ENCODE data around the gene CMTM1. TPM values are rescaled to one million over a fixed set of nuclear protein-coding genes. Genes with fewer than 3 reads are reported as not detected.
"Not testable (repeated sequence)": the region's sequence is repeated elsewhere in the genome, so short reads cannot be mapped to it uniquely, and the experiment has no call there.

CMTM1 gene
- total and polyA plus RNA-seq, 2 donors: 0.64 to 5.1 TPM

DNA sequence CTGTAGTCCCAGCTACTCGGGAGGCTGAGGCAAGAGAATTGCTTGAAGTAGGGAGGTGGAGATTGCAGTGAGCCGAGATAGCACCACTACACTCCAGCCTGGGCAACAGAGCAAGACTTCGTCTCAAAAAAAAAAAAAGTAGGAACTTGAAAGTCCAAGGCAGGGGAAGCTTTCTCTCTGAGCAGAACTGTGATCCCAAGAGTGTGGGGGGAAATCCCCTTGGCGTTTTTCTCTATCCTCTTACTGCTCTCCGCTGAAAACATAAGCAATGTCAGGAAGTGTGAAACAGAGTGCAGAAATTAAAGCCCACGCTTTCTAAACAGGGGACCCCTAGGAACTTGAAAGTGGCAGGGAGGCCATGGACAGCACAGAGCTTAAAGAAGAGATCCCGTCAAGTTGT, 28.5 kb downstream of the CMTM1 start:
- no peak for DNase-seq (ENCODE audit: low read depth in 6 of 9, low spot score in 9 of 9)
- H3K9me3 ChIP-seq (ENCODE audit: control insufficient read depth in 2 of 2, insufficient read depth in 1 of 2, low read length in 1 of 2): no peaks in the 10 kb centered on the region
- H3K36me3 ChIP-seq (ENCODE audit: control insufficient read depth in 2 of 2, insufficient read depth in 2 of 2, low read length in 1 of 2): no peaks in the 10 kb centered on the region
- no peak overlapping the region for H3K27ac ChIP-seq (ENCODE audit: low read depth in 1 of 2, low read length in 1 of 2)
- no peaks in the 10 kb centered on the region for H3K27me3 ChIP-seq (ENCODE audit: control insufficient read depth in 2 of 2, insufficient read depth in 1 of 2, low read length in 1 of 2)
- H3K4me1 ChIP-seq (ENCODE audit: control insufficient read depth in 2 of 2, insufficient read depth in 2 of 2, low read length in 2 of 2): peaks cover 9 to 16% of the 10 kb centered on the region in 2 donors
- 85% methylated on average over 7 of the region's 7 CpGs for WGBS
- H3K4me3 ChIP-seq (ENCODE audit: low read length in 2 of 2): no peak overlapping the region

DNA sequence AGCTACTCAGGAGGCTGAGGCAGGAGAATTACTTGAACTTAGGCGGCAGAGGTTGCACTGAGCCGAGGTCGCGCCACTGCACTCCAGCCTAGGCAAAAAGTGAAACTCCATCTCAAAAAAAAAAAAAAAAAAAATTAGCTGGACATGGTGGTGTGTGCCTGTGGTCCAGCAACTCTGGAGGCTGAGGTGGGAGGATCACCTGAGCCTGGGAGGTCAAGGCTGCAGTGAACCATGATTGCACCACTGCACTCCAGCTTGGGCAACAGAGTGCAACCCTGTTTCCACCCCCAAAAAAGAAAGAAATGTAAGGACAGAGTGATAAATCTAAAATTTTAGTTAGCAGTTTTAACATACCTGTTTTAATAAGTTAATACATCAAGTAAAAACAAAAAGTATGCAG, 30.3 kb downstream of the CMTM1 start:
- H3K4me1 ChIP-seq (ENCODE audit: control insufficient read depth in 2 of 2, insufficient read depth in 2 of 2, low read length in 2 of 2): peaks cover 2 to 11% of the 10 kb centered on the region in 2 donors
- H3K4me3 ChIP-seq (ENCODE audit: low read length in 2 of 2); H3K9me3 ChIP-seq (ENCODE audit: control insufficient read depth in 2 of 2, insufficient read depth in 1 of 2, low read length in 1 of 2); H3K27me3 ChIP-seq (ENCODE audit: control insufficient read depth in 2 of 2, insufficient read depth in 1 of 2, low read length in 1 of 2); DNase-seq (ENCODE audit: low read depth in 6 of 9, low spot score in 9 of 9); H3K27ac ChIP-seq (ENCODE audit: low read depth in 1 of 2, low read length in 1 of 2); H3K36me3 ChIP-seq (ENCODE audit: control insufficient read depth in 2 of 2, insufficient read depth in 2 of 2, low read length in 1 of 2): not testable (repeated sequence)
- 98% methylated on average over 4 of the region's 4 CpGs for WGBS

DNA sequence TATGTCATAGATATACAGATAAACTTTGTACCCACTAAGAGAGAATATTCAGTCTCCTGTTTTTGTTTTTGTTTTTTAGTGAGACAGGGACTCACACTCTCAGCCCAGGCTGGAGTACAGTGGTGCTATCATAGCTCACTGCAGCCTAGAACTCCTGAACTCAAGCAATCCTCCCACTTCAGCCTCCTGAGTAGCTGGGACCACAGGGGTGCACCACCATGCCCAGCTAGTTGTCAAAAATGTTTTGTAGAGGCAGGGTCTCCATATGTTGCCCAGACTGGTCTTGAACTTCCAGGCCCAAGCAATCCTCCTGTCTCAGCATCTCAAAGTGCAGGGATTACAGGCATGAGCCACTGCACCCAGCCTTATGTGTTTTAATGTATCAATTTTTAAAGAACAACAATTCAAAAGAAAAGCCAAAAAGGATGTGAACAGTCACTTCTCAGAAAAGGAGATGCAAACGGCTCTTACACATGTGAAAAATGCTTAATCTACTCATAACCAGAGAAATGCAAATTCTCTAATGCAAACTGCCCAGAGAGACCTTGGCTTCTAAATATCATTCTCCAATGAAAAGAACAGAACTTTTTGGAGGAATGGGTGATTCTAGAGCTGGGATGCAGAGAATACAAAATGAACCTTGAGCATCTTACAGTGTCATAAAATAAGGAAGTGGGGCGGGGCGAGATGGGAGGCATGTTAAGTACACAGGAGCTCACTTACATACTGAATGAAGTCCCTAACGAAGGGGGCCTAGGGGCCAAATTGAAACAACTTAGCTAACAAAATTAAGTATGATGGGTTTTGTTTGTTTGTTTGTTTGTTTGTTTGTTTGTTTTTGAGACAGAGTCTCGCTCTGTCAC, 31.0 kb downstream of the CMTM1 start:
- H3K4me3 ChIP-seq (ENCODE audit: low read length in 2 of 2): no peak overlapping the region
- H3K4me1 ChIP-seq (ENCODE audit: control insufficient read depth in 2 of 2, insufficient read depth in 2 of 2, low read length in 2 of 2): peaks cover 2 to 11% of the 10 kb centered on the region in 2 donors
- H3K36me3 ChIP-seq (ENCODE audit: control insufficient read depth in 2 of 2, insufficient read depth in 2 of 2, low read length in 1 of 2): no peaks in the 10 kb centered on the region
- WGBS: 89% methylated on average over 5 of the region's 5 CpGs
- H3K27ac ChIP-seq (ENCODE audit: low read depth in 1 of 2, low read length in 1 of 2): no peak overlapping the region
- no peaks in the 10 kb centered on the region for H3K27me3 ChIP-seq (ENCODE audit: control insufficient read depth in 2 of 2, insufficient read depth in 1 of 2, low read length in 1 of 2)
- DNase-seq (ENCODE audit: low read depth in 6 of 9, low spot score in 9 of 9): no peak
- H3K9me3 ChIP-seq (ENCODE audit: control insufficient read depth in 2 of 2, insufficient read depth in 1 of 2, low read length in 1 of 2): peaks cover 0 to 15% of the 10 kb centered on the region in 2 donors

DNA sequence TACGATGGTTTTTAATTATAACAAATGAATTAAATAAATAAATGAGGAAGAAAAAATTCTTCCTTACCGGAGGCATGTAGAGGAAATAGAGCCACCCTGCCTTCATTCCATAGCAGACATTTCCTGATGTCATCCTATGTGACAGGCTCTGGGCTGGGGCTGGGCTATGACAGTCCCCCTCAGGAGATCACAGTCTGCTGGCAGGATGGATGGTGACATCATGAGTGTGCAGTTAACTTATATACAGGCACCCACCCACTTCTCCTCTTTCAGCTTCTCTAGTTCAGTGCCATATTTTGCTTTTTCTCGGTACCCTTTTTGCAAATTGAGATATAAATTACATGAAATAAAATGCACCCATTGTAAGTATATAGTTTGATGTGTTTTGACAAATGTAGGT, 31.9 kb downstream of the CMTM1 start:
- Histone ChIP-seq H3K9me3 (ENCODE audit: control insufficient read depth in 2 of 2, insufficient read depth in 1 of 2, low read length in 1 of 2) (peaks cover 0 to 15% of the 10 kb centered on the region in 2 donors), H3K36me3 (ENCODE audit: control insufficient read depth in 2 of 2, insufficient read depth in 2 of 2, low read length in 1 of 2) (no peaks in the 10 kb centered on the region), H3K27me3 (ENCODE audit: control insufficient read depth in 2 of 2, insufficient read depth in 1 of 2, low read length in 1 of 2) (no peaks in the 10 kb centered on the region), H3K4me1 (ENCODE audit: control insufficient read depth in 2 of 2, insufficient read depth in 2 of 2, low read length in 2 of 2) (peaks cover 2 to 12% of the 10 kb centered on the region in 2 donors), H3K27ac (ENCODE audit: low read depth in 1 of 2, low read length in 1 of 2) (no peak overlapping the region), H3K4me3 (ENCODE audit: low read length in 2 of 2) (no peak overlapping the region)
- 84% methylated on average over 3 of the region's 3 CpGs for WGBS
- DNase-seq (ENCODE audit: low read depth in 6 of 9, low spot score in 9 of 9): no peak

DNA sequence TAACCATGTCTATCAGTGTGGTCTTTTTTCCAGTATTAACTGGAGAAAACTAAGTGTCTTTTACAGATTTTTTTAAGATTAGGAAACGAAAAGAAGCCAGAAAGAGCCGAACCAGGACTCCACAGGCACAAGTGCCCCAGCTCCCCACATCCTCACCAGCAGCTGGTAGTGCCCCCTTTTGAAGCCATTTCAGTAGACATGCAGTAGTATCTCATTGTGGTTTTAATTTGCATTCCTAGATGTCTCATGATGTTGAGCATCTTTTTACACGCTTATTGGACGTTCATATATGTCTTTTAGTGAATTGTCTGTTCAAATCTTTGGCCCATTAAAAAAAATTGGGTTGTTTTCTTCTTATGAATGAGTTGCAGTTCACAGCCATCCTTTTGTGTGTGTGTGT, 33.5 kb downstream of the CMTM1 start:
- H3K27me3 ChIP-seq (ENCODE audit: control insufficient read depth in 2 of 2, insufficient read depth in 1 of 2, low read length in 1 of 2): no peaks in the 10 kb centered on the region
- no peak overlapping the region for H3K27ac ChIP-seq (ENCODE audit: low read depth in 1 of 2, low read length in 1 of 2)
- WGBS: 62% methylated on average over 4 of the region's 4 CpGs
- no peak overlapping the region for H3K4me3 ChIP-seq (ENCODE audit: low read length in 2 of 2)
- peak in 1 of 9 donors; percentile 57 for DNase-seq (ENCODE audit: low read depth in 6 of 9, low spot score in 9 of 9)
- peaks cover 9 to 24% of the 10 kb centered on the region in 2 donors for H3K4me1 ChIP-seq (ENCODE audit: control insufficient read depth in 2 of 2, insufficient read depth in 2 of 2, low read length in 2 of 2)
- no peaks in the 10 kb centered on the region for H3K36me3 ChIP-seq (ENCODE audit: control insufficient read depth in 2 of 2, insufficient read depth in 2 of 2, low read length in 1 of 2)
- H3K9me3 ChIP-seq (ENCODE audit: control insufficient read depth in 2 of 2, insufficient read depth in 1 of 2, low read length in 1 of 2): peaks cover 0 to 15% of the 10 kb centered on the region in 2 donors

DNA sequence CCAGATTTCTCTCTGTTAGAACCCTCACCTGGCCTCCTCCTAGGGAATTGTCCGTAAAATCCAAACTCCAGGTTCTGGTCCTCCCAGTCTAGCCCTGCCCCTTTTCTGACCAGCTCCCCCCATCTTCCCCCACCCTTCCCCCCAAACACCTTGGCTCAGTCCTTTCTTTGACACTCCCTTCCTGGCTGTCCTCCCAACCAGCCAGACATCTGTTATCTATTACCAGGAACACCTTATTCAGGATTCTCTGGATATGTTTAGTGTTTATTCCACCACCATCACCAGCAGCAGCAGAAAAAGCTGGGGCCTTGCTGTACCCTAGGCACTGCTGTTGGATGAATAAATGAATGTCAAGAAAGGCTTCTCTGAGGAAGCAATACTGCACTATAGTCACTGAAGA, 34.2 kb downstream of the CMTM1 start:
- 100% methylated on average over 1 of the region's 1 CpG for WGBS
- peaks cover 11 to 24% of the 10 kb centered on the region in 2 donors for H3K4me1 ChIP-seq (ENCODE audit: control insufficient read depth in 2 of 2, insufficient read depth in 2 of 2, low read length in 2 of 2)
- no peak overlapping the region for H3K4me3 ChIP-seq (ENCODE audit: low read length in 2 of 2)
- peaks cover 0 to 15% of the 10 kb centered on the region in 2 donors for H3K9me3 ChIP-seq (ENCODE audit: control insufficient read depth in 2 of 2, insufficient read depth in 1 of 2, low read length in 1 of 2)
- H3K36me3 ChIP-seq (ENCODE audit: control insufficient read depth in 2 of 2, insufficient read depth in 2 of 2, low read length in 1 of 2): no peaks in the 10 kb centered on the region
- H3K27ac ChIP-seq (ENCODE audit: low read depth in 1 of 2, low read length in 1 of 2): no peak overlapping the region
- no peaks in the 10 kb centered on the region for H3K27me3 ChIP-seq (ENCODE audit: control insufficient read depth in 2 of 2, insufficient read depth in 1 of 2, low read length in 1 of 2)
- DNase-seq (ENCODE audit: low read depth in 6 of 9, low spot score in 9 of 9): no peak

DNA sequence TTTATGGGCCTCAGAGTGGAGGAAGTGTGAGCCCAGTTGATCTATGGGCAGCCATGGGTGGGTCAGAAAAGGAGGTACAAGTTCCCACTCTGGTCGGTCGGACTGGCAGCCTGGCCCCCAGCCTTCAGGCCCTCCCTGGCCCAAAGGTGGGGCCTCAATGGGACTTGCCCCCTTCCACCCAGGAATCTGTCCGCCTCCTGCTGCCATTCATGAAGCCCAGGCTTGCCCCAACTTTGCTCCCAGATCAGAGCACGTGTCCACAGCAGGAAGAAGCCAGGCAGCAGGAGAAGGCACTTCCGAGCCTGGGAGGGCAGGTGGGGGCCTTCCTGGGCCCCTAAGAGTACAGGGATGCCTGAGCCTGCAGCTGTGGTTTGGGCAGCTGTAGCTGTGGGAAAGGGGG, 35.2 kb downstream of the CMTM1 start:
- DNase-seq (ENCODE audit: low read depth in 6 of 9, low spot score in 9 of 9): no peak
- Histone ChIP-seq H3K9me3 (ENCODE audit: control insufficient read depth in 2 of 2, insufficient read depth in 1 of 2, low read length in 1 of 2) (peaks cover 0 to 19% of the 10 kb centered on the region in 2 donors), H3K4me1 (ENCODE audit: control insufficient read depth in 2 of 2, insufficient read depth in 2 of 2, low read length in 2 of 2) (peaks cover 21 to 34% of the 10 kb centered on the region in 2 donors), H3K4me3 (ENCODE audit: low read length in 2 of 2) (no peak overlapping the region), H3K36me3 (ENCODE audit: control insufficient read depth in 2 of 2, insufficient read depth in 2 of 2, low read length in 1 of 2) (no peaks in the 10 kb centered on the region), H3K27ac (ENCODE audit: low read depth in 1 of 2, low read length in 1 of 2) (no peak overlapping the region), H3K27me3 (ENCODE audit: control insufficient read depth in 2 of 2, insufficient read depth in 1 of 2, low read length in 1 of 2) (no peaks in the 10 kb centered on the region)
- 89% methylated on average over 5 of the region's 5 CpGs for WGBS

DNA sequence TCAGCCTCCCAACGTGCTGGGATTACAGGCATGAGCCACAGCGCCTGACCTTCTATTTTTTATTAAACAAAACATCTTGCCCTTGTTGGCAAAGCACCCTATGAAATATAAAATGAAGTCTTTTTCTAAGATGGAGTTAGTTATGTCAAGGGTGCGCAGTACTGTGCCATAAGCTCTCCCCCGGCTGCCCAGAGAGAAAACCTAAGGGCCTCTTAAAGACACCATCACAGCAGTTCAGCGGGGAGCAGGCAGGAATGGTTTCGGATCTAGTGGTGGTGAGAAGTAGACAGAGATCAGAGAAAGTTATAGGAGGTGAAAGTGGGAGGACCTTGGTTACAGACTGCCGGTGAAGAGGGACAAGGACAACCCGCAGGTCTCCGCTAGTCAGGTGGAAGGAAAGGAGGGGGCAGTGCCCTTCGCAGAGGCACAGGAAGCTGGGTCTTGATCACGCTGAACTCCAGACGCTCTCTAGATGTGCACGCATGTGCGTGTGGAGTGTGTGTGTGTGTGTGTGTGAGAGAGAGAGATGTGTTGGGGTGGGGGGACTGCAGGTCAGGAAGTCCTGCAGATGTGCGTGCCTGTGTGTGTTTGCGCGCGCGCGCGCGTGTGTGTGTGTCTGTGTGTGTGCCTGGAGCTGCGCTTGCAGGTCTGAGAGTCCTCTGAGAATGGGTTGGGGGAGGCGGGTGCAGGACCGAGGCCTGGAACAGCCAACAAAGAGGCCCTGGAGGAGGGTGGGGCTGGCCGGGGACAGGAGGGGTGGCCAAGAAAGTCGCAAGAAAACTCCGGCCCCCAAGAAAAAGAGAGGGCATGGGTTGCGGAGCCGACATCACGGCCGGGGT, 37.5 kb downstream of the CMTM1 start:
- Histone ChIP-seq H3K27me3 (ENCODE audit: control insufficient read depth in 2 of 2, insufficient read depth in 1 of 2, low read length in 1 of 2) (no peaks in the 10 kb centered on the region), H3K4me1 (ENCODE audit: control insufficient read depth in 2 of 2, insufficient read depth in 2 of 2, low read length in 2 of 2) (peaks cover 30 to 48% of the 10 kb centered on the region in 2 donors), H3K36me3 (ENCODE audit: control insufficient read depth in 2 of 2, insufficient read depth in 2 of 2, low read length in 1 of 2) (peaks cover 1 to 8% of the 10 kb centered on the region in 2 donors), H3K4me3 (ENCODE audit: low read length in 2 of 2) (peak overlapping the region; percentile 65 to 93), H3K9me3 (ENCODE audit: control insufficient read depth in 2 of 2, insufficient read depth in 1 of 2, low read length in 1 of 2) (peaks cover 0 to 19% of the 10 kb centered on the region in 2 donors), H3K27ac (ENCODE audit: low read depth in 1 of 2, low read length in 1 of 2) (peak overlapping the region; percentile 86 to 94)
- peak; percentile 51 to 92 (median 78) for DNase-seq (ENCODE audit: low read depth in 6 of 9, low spot score in 9 of 9)
- WGBS: 12% methylated on average over 32 of the region's 32 CpGs
